Measurements from ENCODE around the gene KRT36.

Gene KRT36

DNA sequence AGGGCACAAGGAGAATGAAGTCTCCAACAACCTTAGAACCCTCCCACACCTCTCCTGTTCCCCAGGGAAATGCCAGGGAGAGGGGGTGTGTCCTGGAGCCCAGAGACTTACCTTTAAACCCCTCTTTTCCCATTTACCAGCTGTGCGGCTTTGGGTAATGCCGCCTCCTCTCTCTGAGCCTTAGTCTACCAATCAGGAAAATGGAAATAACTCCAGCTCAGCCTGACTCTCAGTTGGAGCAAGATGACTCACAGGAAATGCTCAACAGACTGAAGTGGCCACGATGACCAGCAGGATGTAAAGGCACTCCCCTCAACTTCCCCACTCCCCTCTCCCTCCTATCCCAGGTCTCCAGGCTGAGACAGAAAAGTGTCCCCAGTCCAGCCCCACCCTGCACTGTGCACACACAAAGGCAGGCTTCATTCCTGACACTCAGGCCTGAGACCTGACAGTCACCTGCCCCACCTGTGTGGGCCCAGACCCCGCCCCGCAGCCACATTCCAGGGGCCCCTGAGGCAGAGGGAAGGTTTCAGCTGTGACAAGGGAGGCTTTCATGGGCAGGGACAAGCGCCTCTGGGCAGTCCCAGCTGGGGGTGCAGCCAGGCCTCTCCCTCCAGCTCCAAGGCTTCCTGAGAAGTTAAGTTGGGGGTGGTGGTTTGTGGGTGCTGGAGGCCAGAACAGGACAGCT lies 32.0 kb upstream of the KRT36 start:
- no peak for FAIRE-seq

DNA sequence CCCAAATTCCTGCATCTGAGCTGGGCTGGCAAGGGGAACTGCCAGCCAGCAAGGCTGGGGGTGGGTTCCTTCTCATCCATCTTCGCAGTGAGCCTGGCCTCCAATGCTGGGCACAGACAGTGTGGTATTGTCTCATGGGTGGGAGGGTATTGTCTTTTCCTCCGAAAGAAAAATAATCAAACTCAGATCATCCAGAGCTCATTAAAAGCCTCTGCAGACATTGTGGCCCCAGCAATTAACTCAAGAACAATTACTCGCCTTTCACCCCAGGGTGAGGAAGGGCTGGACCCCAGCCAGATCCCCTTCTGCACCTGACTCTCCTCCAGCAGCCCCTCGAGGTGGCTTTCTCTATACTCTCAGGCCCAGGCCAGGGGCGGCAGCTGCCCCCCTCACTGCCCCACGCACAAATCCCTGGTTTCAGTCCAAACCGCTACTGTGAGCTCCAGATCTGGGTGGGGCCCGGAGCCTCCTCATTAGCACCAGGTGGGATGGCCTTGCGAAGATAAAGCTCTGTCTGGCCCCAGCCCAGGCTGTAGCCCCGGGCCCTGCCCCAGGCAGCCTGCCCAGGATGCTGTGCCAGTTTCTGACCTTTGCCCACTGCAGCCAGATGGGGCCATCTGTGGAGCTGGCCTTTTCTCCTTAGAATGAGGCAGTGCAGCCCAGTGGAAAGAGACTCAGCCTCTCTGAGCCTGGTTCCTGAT lies 31.3 kb upstream of the KRT36 start:
- no peak for FAIRE-seq

DNA sequence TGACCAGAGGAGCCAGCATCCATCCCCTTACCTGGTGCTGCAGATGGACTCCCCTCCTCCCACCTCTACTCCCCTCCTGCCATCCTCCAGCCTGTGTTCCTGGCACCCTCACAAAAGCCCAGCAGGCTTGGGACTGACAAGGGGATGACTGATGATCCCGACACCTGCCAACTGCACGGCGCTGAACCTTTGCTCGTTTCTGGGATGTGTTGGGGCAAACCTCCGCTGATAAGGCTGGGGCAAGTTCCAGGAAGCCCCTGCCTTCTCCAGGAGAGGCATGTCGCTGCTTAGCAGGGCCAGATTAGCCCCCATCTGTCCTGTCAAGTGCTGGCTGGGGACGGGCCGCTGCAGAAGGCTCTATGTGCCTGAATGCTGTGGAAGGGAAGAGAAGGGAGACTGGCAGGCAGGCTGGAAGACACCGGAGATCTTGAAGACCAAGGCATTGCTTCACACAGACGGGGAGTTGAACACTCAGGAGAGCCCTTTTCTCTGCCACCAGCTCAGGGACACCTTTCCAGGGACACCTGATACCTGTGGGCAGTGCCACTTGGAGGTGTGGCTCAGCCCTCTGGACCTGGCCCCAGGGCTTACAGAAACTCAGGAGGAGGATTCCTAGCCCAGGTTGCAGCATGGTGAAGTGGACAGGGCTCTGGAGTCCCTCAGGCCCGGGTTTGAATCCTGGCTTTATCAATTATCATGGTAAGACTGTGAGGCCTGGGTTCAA lies 30.0 kb upstream of the KRT36 start:
- no peak for FAIRE-seq

- FAIRE-seq = no peak
Measured at GRCh38 chr17:41518789-41519449, 29.2 kb upstream of the KRT36 start, which contains the start of gene KRT15. KRT15 (minus strand) TSS chr17:41518890; CDS start chr17:41518827, 63 bp downstream.

DNA sequence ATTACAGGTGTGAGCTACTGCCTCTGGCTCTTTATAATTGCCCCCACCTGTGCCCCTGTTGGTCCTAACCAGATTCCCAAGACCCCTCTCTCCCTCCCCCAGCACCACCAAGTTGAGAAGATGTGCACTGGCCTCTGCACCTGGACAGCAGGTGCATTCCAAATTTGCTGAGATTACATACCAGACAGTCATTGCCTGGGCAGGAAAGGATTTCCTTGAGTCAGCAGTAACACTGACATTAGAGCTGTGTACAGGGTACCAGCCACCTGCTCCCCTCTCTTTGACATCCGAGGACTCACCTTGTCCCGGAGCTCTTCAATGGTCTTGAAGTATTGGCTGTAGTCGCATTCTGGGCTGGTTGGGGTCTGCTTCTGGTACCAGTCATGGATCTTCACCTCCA lies 28.3 kb upstream of the KRT36 start:
- no peak for FAIRE-seq

- no peak for FAIRE-seq
Measured at GRCh38 chr17:41516830-41517283, 27.1 kb upstream of the KRT36 start.

DNA sequence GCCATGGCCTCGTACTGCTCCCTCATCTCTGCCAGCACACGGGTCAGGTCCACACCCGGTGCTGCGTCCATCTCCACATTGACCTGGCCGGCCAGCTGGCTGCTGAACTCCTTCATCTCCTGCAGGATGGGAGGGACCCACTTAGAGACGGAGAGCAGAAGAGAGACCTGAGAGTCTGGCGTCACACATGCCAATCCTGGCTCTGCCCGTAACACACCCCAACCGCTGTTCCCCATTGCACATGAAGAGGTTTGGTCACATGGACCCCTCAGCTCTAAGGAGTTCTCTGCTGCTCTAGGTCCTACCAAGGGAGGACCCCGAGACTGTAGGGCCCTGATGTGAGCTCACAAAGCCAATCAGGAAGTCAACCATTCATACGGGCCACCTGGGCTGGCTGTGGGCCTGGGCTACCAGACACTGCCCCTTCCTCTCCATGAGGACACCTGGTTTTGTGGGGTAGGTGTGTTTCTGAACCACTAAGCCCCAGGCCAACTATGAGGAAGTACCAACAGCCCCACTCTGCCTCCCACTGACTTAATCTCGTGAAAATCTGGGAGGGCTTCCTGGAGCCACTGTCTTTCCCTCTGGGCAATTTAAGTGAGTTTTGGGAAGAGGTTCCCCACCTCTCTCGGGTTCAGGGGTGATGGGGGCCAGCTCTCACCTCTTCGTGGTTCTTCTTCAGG lies 26.6 kb upstream of the KRT36 start:
- no peak for FAIRE-seq

DNA sequence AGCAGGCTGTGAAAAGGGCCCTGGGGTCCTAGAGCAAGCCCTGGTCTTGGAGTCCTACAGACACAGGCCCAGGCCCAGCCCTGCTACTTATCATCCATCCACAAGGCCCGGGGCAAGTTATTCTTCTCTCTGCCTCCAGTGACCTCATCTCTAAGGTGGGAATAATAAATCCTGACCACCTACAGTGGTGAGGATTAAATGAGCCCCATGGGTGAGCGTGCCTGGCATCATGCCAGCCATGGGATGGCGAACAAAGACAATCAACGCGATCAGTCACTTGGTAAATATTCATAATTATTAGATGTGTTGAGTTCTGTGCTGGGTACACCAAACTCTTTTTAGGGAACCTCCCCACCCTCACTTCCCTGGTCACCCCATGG lies 23.4 kb upstream of the KRT36 start:
- FAIRE-seq = no peak

GRCh38 chr17:41512546-41513167 lies 22.9 kb upstream of the KRT36 start:
- FAIRE-seq = no peak

DNA sequence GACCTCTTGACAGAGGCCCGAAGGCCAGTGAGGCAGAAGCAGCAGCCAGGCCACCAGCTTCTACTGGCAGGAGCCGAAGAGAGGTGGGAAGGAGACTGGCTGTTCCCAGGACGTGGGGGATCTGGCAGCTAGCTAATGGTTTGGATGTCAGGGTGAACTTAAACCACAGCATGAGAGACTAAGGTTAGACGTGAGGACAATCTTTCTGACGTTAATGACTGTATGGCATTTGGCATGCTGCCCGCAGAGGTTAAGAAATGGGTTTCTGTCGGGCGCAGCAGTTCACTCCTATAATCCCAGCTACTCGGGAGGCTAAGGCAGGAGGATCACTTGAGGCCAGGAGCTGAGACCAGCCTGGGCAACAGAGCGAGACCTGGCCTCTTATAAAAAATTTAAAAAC lies 22.0 kb upstream of the KRT36 start:
- no peak for FAIRE-seq

- no peak for FAIRE-seq
Measured at GRCh38 chr17:41511116-41511515, 21.4 kb upstream of the KRT36 start.

DNA sequence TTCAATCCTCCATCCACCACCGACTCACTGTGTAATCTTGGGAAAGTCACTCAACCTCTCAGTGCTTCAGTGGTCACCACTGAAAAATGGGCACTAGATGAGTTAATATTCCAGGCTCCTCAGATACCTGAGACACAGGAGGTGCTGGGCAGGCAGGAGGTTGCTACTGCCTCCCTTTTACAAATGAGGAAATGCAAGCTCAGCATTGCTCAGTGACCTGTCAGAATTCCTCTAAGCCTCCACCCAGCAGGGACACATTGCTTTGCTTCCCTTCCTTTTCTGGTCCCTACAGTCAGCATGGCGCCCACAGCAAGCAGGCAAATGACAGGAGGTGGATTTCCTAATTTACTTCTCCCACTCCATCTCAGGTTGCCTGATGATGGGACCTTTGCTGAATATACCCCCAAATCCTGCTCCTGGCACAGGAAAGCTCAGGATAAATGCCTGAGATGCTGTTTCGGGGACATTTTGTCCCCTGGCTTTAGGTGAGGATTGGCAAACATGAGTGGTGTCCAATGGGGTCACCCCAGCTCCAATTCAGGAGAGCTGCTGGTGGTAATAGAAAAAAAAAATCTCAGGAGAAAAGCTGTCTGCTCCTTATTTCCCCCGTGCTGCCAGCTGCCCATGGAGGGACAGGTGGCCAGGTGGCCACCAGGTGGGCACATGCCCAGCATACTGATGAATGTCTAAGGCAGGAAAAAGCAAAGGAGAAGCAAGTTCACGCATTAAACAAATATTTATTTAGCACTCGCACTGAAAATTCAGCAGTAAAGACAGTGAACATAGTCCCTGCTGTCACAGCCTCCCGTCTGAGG lies 20.7 kb upstream of the KRT36 start:
- no peak for FAIRE-seq

- no peak for FAIRE-seq
Measured at GRCh38 chr17:41507315-41507880, 17.7 kb upstream of the KRT36 start.

DNA sequence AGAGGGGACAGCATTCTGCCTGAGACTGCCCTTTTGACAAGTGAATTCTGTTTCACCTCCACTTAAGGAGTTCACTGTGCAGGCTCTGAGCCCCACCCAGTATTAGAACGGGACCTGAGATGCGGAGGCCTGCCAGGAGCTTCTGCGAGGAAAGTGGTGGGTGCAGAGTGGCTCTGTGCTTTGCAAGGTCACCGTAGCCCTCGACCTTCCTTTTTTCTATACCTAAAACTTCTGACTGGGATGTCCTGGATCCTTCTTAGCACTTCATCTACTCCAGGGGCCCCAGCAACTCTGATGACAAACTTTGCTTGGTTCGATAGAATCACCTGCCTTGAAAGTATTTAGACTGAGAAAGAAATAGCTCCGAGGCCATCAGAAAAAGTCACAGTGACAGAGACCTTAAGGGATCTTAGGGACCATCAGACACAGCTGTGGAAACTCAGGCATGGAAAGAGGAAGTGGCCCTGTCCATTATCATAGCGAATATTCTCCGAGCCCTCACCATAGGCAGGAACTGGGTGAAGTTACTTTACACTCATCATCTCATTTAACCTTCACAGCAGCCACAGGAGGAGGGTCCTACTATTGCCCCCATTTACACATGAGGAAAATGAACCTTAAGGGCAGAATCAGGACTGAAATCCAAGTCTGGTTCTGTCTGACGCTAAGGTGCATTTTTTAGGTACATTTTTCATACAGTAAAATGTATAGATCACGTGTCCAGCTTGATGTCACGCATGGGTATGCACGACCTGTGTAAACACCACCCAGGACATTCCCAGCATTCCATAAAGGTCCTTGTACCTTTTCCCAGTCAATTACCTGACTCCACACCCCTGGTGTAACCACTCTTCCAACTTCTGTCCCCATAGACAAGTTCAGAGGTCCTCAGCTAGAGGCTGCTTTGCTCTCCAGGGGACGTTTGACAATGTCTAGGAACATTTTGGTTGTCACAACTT lies 16.4 kb upstream of the KRT36 start:
- no peak for FAIRE-seq

DNA sequence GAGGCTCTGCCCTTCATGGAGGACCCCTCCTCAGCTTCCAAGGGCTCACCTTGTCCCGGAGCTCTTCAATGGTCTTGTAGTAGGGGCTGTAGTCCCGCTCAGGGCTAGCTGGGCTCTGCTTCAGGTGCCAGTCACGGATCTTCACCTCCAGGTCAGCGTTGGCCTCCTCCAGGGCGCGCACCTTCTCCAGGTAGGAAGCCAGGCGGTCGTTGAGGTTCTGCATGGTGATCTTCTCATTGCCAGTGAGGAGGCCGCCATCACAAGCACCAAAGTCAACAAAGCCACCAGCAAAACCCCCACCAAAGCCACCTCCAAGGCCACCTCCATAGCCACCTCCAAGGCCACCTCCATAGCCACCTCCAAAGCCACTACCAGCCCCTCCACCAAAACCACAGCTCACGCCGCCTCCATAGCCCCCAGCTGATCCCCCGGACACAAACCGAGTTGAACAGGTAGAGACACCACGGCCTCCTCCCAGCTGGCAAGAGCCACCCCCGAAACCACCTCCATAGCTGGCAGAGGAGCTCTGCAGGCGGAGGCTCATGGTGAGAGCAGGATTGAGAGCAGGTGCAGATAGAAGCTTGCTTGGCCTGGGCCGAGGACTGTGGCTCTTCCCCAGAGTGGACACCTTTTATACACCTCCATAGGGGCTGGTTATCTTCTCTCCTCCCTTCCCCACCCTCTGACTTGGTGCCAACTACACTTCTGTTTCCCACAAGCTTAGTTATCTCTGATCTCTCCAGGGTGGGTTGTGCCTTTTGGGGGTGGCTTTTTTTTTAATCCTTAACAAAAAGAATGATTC lies 15.5 kb upstream of the KRT36 start, which contains the start of gene KRT13:
KRT13 (minus strand) TSS at position 606 of the 802 bp plus-strand sequence; CDS start at position 544, 62 bp downstream.
- no peak for FAIRE-seq

GRCh38 chr17:41504246-41504977 lies 14.7 kb upstream of the KRT36 start:
- no peak for FAIRE-seq

GRCh38 chr17:41503202-41503601 lies 13.5 kb upstream of the KRT36 start:
- no peak for FAIRE-seq

Data from islet of Langerhans (tissue), 1 donor.